Measurements from ENCODE around the gene GOLGA3. TPM values are rescaled to one million over a fixed set of nuclear protein-coding genes. Genes with fewer than 3 reads are reported as not detected.
A peak's percentile ranks its signal among the peaks of the same experiment; 100 is the strongest.

Gene GOLGA3
- total RNA-seq, 2 experiments from 2014 or later, result 31.5 to 34.0 TPM

GRCh38 chr12:132720606-132721345 lies 107.9 kb downstream of the GOLGA3 start:
- Mint-ChIP-seq H3K4me3 (no peak overlapping the region), H3K4me1 (ENCODE audit: low read depth) (no peaks in the 10 kb centered on the region), H3K36me3 (ENCODE audit: low read depth) (peaks cover 67% of the 10 kb centered on the region), H3K27me3 (no peaks in the 10 kb centered on the region), H3K9me3 (no peaks in the 10 kb centered on the region), H3K27ac (no peak overlapping the region)
- no peak overlapping the region for H3K27ac ChIP-seq (ENCODE audit: low read depth in 1 of 2, low read length in 2 of 2)
- TF ChIP-seq CTCF (IDR thresholded peaks at IDR 0.05), result no peak
- no peaks in the 10 kb centered on the region for H3K4me1 ChIP-seq (ENCODE audit: insufficient read depth, low read length)
- ChIA-PET CTCF (no interaction called here), POLR2A (interaction anchor here (1.0 kb wide), 1 partner anchor 10 kb away, joined by 3 read pairs; the partner anchor contains the start of gene PGAM5)
- intact Hi-C loops (cut with DNase I, micrococcal nuclease), result no loop called here
- H3K4me3 ChIP-seq (ENCODE audit: low read length), result no peak overlapping the region
- H3K36me3 ChIP-seq (ENCODE audit: insufficient read depth, low read length), result peaks cover 82% of the 10 kb centered on the region
- DNase-seq, result peak in 1 of 14 experiments; percentile 9
- H3K9me3 ChIP-seq (ENCODE audit: control insufficient read depth in 1 of 2, insufficient read depth in 1 of 2, low read length in 2 of 2), result no peaks in the 10 kb centered on the region
- no peaks in the 10 kb centered on the region for H3K27me3 ChIP-seq (ENCODE audit: control insufficient read depth in 1 of 2, insufficient read depth in 2 of 2, low read length in 2 of 2)
- ATAC-seq (ENCODE audit: poor library complexity), result no peak

GRCh38 chr12:132719954-132720324 lies 108.7 kb downstream of the GOLGA3 start:
- Mint-ChIP-seq H3K9me3 (no peaks in the 10 kb centered on the region), H3K4me1 (ENCODE audit: low read depth) (no peaks in the 10 kb centered on the region), H3K27me3 (no peaks in the 10 kb centered on the region), H3K36me3 (ENCODE audit: low read depth) (peaks cover 64% of the 10 kb centered on the region), H3K27ac (no peak overlapping the region), H3K4me3 (no peak overlapping the region)
- H3K4me1 ChIP-seq (ENCODE audit: insufficient read depth, low read length), result no peaks in the 10 kb centered on the region
- intact Hi-C loops (cut with DNase I, micrococcal nuclease), result loop anchor here in 1 of 2 experiments (10.0 kb wide), 1 partner anchor 315 kb away; the partner anchor contains the start of gene ZNF84
- CTCF ChIA-PET, result no interaction called here
- ATAC-seq (ENCODE audit: poor library complexity), result no peak
- no peak for TF ChIP-seq CTCF (IDR thresholded peaks at IDR 0.05)
- no peak for DNase-seq
- H3K27me3 ChIP-seq (ENCODE audit: control insufficient read depth in 1 of 2, insufficient read depth in 2 of 2, low read length in 2 of 2), result no peaks in the 10 kb centered on the region
- no peaks in the 10 kb centered on the region for H3K9me3 ChIP-seq (ENCODE audit: control insufficient read depth in 1 of 2, insufficient read depth in 1 of 2, low read length in 2 of 2)
- POLR2A ChIA-PET, result no interaction called here
- H3K36me3 ChIP-seq (ENCODE audit: insufficient read depth, low read length), result peaks cover 79% of the 10 kb centered on the region
- no peak overlapping the region for H3K4me3 ChIP-seq (ENCODE audit: low read length)
- H3K27ac ChIP-seq (ENCODE audit: low read depth in 1 of 2, low read length in 2 of 2), result no peak overlapping the region

- no peaks in the 10 kb centered on the region for H3K27me3 Mint-ChIP-seq
- Histone ChIP-seq H3K36me3 (ENCODE audit: insufficient read depth, low read length) (peaks cover 79% of the 10 kb centered on the region), H3K4me3 (ENCODE audit: low read length) (no peak overlapping the region), H3K9me3 (ENCODE audit: control insufficient read depth in 1 of 2, insufficient read depth in 1 of 2, low read length in 2 of 2) (no peaks in the 10 kb centered on the region), H3K27ac (ENCODE audit: low read depth in 1 of 2, low read length in 2 of 2) (no peak overlapping the region), H3K4me1 (ENCODE audit: insufficient read depth, low read length) (no peaks in the 10 kb centered on the region), H3K27me3 (ENCODE audit: control insufficient read depth in 1 of 2, insufficient read depth in 2 of 2, low read length in 2 of 2) (no peaks in the 10 kb centered on the region)
- DNase-seq (peak in 1 of 14 experiments; percentile 11), ATAC-seq (ENCODE audit: poor library complexity) (no peak)
- intact Hi-C loops (cut with DNase I, micrococcal nuclease), result loop anchor here in 1 of 2 experiments (10.0 kb wide), 1 partner anchor 315 kb away; the partner anchor contains the start of gene ZNF84
- no peaks in the 10 kb centered on the region for H3K9me3 Mint-ChIP-seq
- peaks cover 66% of the 10 kb centered on the region for H3K36me3 Mint-ChIP-seq (ENCODE audit: low read depth)
- POLR2A ChIA-PET, result no interaction called here
- CTCF ChIA-PET, result no interaction called here
- H3K27ac Mint-ChIP-seq, result no peak overlapping the region
- TF ChIP-seq CTCF (IDR thresholded peaks at IDR 0.05), result no peak
- H3K4me3 Mint-ChIP-seq, result no peak overlapping the region
- no peaks in the 10 kb centered on the region for H3K4me1 Mint-ChIP-seq (ENCODE audit: low read depth)
Observed at GRCh38 chr12:132719141-132719953, 109.3 kb downstream of the GOLGA3 start.

Other genes starting within 250 kb of the GOLGA3 start
- not detected for gene LRCOL1, start 218.3 kb downstream of the GOLGA3 start, total RNA-seq
- not detected for gene P2RX2, start 210.1 kb downstream of the GOLGA3 start, total RNA-seq
- gene POLE, start 141.5 kb downstream of the GOLGA3 start, total RNA-seq, result 10 to 100 TPM; 41.8 to 46.1 TPM
- gene PXMP2, start 141.3 kb downstream of the GOLGA3 start, total RNA-seq, result 1 to 10 TPM; 2.1 to 2.6 TPM
- 10 to 100 TPM; 12.8 to 15.1 TPM for gene PGAM5, start 118.0 kb downstream of the GOLGA3 start, total RNA-seq
- gene ANKLE2, start 67.0 kb downstream of the GOLGA3 start, total RNA-seq, result 10 to 100 TPM; 61.7 to 65.7 TPM
- 10 to 100 TPM; 75.1 to 85.6 TPM for gene CHFR, start 58.7 kb upstream of the GOLGA3 start, total RNA-seq
- 1 to 10 TPM; 5.3 to 5.8 TPM for gene ZNF605, start 127.4 kb upstream of the GOLGA3 start, total RNA-seq
- gene ZNF26, start 157.5 kb upstream of the GOLGA3 start, total RNA-seq, result 10 to 100 TPM; 29.1 to 31.9 TPM
- 10 to 100 TPM; 22.8 to 26.0 TPM for gene ZNF84, start 208.6 kb upstream of the GOLGA3 start, total RNA-seq

Measured in CD4-positive, alpha-beta T cell (primary cell).